ENCODE measurements around the gene CTRB2. TPM values are rescaled to one million over a fixed set of nuclear protein-coding genes. Genes with fewer than 3 reads are reported as not detected.

CTRB2 gene
- polyA plus RNA-seq, 4 donors = 0.09 to 0.30 (median 0.13) TPM; not detected in 1

DNA sequence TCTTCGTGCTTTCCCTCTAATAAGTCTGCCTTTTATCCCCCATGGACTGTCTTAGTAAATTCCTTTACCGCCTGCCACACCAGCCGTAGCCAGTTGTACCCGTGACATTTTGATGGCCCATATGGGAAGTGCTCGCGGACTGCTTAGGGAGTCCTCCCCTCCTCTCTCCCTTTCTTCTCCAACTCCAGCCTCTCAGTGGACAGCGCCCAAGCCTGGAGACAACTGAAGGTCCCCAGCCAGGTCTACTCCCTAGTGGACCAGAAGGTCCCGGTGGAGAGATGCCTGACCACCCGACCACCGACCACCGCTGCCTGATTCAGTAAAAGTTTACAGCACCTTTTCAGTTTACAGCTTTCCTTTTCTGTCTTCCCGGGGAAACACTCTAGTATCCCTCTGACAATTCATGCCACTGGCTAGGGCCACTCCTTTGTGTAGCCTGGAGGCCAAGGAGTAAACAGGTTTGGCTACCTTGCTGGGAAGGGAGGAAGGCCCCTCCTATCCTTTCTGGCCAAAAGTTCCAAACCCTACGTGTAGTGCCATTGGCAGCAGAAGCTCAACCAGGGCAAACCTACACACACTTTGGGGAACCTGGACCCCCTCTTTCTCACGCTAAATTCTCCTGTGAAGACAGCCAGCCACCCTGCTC, 18.0 kb downstream of the CTRB2 start:
- no peak for DNase-seq (ENCODE audit: low read depth in 4 of 4, low spot score in 3 of 4)

DNA sequence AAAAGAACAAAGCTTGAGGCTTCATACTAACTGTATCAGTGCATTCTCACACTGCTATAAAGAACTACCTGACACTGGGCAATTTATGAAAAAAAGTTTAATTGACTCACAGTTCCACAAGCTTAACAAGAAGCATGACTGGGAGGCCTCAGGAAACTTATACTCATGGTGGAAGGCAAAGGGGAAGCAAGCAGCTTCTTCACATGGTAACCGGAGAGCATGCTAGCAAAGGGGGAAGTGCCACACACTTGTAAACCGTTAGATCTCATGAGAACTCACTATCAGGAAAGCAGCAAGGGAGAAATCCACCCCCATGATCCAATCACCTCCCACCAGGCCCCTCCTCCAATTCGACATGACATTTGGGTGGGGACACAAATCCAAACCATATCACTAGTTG, 25.3 kb downstream of the CTRB2 start:
- no peak for DNase-seq (ENCODE audit: low read depth in 4 of 4, low spot score in 3 of 4)

DNA sequence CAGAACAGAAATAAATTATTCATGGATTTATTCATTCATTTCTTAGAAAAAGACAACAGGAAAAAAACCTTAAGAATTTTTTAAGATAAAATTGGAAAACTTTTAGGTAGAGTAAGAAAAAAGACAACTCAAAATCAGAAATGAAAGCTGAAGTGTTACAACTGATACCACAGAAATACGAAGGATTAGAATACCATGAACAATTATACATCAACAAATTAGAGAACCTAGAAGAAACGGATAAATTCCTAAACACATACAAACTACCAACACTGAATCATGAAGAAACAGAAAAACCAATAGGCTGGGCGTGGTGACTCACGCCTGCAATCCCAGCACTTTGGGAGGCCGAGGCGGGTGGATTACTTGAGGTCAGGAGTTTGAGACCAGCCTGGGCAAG, 27.8 kb downstream of the CTRB2 start:
- DNase-seq (ENCODE audit: low read depth in 4 of 4, low spot score in 3 of 4) = no peak

DNA sequence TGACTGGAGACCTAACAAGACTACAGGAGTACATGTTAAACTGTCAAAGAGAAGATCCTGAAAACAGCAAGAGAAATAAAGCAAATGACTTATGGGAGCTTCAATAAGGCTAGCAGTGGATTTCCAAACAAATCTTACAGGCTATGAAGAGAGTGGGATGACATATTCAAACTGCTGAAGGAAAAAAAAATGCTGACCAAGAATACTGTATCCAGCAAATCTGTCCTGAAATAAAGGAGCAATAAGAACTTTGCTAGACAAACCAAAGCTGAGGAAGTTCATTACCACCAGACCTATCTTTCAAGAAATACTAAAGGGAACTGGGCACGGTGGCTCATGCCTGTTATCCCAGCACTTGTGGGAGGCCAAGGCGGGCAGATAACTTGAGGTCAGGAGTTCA, 30.0 kb downstream of the CTRB2 start:
- DNase-seq (ENCODE audit: low read depth in 4 of 4, low spot score in 3 of 4) = no peak

DNA sequence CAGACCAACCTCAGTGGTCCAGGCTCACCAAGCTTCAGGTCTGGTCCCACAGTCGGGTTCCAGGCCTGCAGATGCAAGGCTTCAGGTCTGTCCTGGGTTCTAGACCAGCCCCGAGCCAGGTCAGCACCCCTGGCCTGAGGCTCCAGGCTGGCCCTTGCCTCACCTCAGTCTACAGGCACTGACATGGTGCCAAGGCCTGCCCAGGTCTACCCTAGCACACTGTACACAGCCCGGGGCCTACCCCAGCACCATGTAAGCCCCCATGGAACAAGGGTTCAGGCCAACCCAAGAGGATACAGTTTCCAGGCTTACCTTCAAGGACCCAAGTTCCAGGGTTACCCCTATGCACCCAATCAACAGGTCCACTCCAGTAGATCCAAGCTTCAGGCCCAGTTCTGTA, 31.9 kb downstream of the CTRB2 start:
- no peak for DNase-seq (ENCODE audit: low read depth in 4 of 4, low spot score in 3 of 4)

DNA sequence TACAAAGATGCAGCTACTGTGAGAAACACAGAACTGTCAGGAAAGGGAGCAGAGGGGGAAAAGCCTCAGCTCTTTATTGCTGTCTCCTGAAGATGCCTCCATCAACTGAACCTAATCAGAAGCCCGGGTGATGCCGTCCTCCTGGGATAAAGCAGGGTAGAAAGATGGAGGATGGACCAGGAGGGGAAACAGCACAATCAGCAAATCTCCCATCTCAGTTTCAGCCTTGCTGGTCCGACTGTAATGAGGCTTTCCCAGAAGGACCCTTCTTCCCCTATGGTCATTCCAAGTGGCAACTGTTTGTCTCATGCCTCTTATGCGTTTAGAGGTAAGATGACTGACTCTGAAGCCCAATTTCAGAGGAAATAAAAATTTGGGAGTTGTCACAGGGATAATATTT, 34.4 kb downstream of the CTRB2 start:
- DNase-seq (ENCODE audit: low read depth in 4 of 4, low spot score in 3 of 4) = no peak

DNA sequence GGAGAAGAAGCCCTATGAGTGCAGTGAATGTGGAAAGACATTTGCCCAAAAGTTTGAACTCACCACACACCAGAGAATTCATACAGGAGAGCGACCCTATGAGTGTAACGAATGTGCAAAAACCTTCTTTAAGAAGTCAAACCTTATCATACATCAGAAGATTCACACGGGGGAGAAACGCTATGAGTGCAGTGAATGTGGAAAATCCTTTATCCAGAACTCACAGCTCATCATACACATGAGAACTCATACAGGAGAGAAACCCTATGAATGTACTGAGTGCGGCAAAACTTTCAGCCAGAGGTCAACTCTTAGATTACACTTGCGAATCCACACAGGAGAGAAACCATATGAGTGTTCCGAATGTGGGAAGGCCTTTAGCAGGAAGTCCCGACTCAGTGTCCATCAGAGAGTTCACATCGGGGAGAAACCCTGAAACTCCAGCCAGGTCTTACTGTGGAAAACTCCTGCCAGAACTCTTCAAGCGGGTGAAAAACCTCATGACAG, 37.0 kb downstream of the CTRB2 start:
- DNase-seq (ENCODE audit: low read depth in 4 of 4, low spot score in 3 of 4) = no peak

DNA sequence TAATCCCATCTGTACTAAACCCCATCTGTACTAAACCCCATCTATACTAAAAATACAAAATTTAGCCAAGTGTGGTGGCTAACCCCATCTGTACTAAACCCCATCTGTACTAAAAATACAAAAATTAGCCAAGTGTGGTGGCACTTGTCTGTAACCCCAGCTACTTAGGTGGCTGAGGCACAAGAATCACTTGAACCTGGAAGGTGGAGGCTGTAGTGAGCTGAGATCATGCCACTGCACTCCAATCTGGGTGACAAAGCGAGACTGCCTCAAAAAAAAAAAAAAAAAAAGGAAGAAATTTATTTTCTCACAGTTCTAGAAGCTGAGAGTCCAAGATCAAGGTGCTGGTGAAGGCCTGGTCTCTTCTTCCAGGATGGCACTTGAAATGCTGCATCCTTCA, 46.6 kb downstream of the CTRB2 start:
- no peak for DNase-seq (ENCODE audit: low read depth in 4 of 4, low spot score in 3 of 4)

Other genes with a start within 250 kb of the CTRB2 start
- gene WDR59, start 222.0 kb downstream of the CTRB2 start, polyA plus RNA-seq (ENCODE audit: insufficient read length in 4 of 4) = 100 to 1,000 TPM in 1 of 4 donors, 10 to 100 TPM in 3; 72.5 to 101 (median 83.6) TPM
- 10 to 100 TPM; 34.8 to 37.0 (median 35.3) TPM for gene ZNRF1, start 208.1 kb downstream of the CTRB2 start, polyA plus RNA-seq (ENCODE audit: insufficient read length in 4 of 4)
- gene LDHD, start 90.4 kb downstream of the CTRB2 start, polyA plus RNA-seq (ENCODE audit: insufficient read length in 4 of 4) = 1 to 10 TPM; 5.7 to 8.5 (median 6.2) TPM
- 10 to 100 TPM; 23.9 to 30.1 (median 28.2) TPM for gene ZFP1, start 58.6 kb downstream of the CTRB2 start, polyA plus RNA-seq (ENCODE audit: insufficient read length in 4 of 4)
- under 1 TPM in 1 of 4 donors, not detected in 3; 0.04 TPM for gene CTRB1, start 11.8 kb upstream of the CTRB2 start, polyA plus RNA-seq (ENCODE audit: insufficient read length in 4 of 4)
- gene BCAR1, start 44.5 kb upstream of the CTRB2 start, polyA plus RNA-seq (ENCODE audit: insufficient read length in 4 of 4) = 10 to 100 TPM; 53.5 to 64.5 (median 56.7) TPM
- gene CFDP1, start 226.3 kb upstream of the CTRB2 start, polyA plus RNA-seq (ENCODE audit: insufficient read length in 4 of 4) = 100 to 1,000 TPM; 165 to 192 (median 175) TPM

Data from right renal pelvis (tissue), 4 donors.